Measurements from ENCODE around the gene RNU6-9. TPM values are rescaled to one million over a fixed set of nuclear protein-coding genes. Genes with fewer than 3 reads are reported as not detected.

Gene RNU6-9
- total and polyA plus RNA-seq, 2 of the 13 experiments (the other 11 are each of a cell fraction or from before 2014, with no cell fraction given) = under 0.01 TPM; not detected in 1

GRCh38 chr19:917323-918151 is 24.3 kb downstream of the RNU6-9 start, which contains the start of gene KISS1R (continued):
- TF ChIP-seq NR0B2 (CRISPR knock-in tag; IDR thresholded peaks at IDR 0.05) = no peak
- TF ChIP-seq RXRB (CRISPR knock-in tag; IDR thresholded peaks at IDR 0.05; ENCODE audit: borderline replicate concordance) = peak; percentile 52; the same call in 1 of the 2 replicates
- TF ChIP-seq ZSCAN5A (CRISPR knock-in tag; IDR thresholded peaks at IDR 0.05; ENCODE audit: borderline replicate concordance) = no peak; the same call in 1 of the 2 replicates
- peak; percentile 40; the same call in 1 of the 2 replicates for TF ChIP-seq PAXIP1 (CRISPR knock-in tag; conservative IDR thresholded peaks at IDR 0.05)
- TF ChIP-seq ZBTB1 (CRISPR knock-in tag; IDR thresholded peaks at IDR 0.05; ENCODE audit: borderline replicate concordance) = peak; percentile 59; the same call in 1 of the 2 replicates
- TF ChIP-seq KDM1A (CRISPR knock-in tag; IDR thresholded peaks at IDR 0.05) = peak; percentile 61; the same call in 1 of the 2 replicates
- peak; percentile 51; the same call in 1 of the 2 replicates for TF ChIP-seq NFAT5 (CRISPR knock-in tag; IDR thresholded peaks at IDR 0.05)
- 0 out of 2 replicates have a peak, but pooled peaks have one; percentile 45 for TF ChIP-seq ZNF775 (CRISPR knock-in tag; IDR thresholded peaks at IDR 0.05; ENCODE audit: borderline replicate concordance)
- TF ChIP-seq SMC3 (IDR thresholded peaks at IDR 0.05; ENCODE audit: low read length) = peak; percentile 35; the same call in 1 of the 2 replicates
- TF ChIP-seq SPEN (CRISPR knock-in tag; IDR thresholded peaks at IDR 0.05; ENCODE audit: low read depth) = peak; percentile 65
- TF ChIP-seq ZHX1 (CRISPR knock-in tag; IDR thresholded peaks at IDR 0.05; ENCODE audit: low read depth) = 0 out of 2 replicates have a peak, but pooled peaks have one; percentile 27
- TF ChIP-seq TSC22D2 (CRISPR knock-in tag; IDR thresholded peaks at IDR 0.05; ENCODE audit: borderline replicate concordance) = peak; percentile 77; the same call in 1 of the 2 replicates
- 0 out of 2 replicates have a peak, but pooled peaks have one; percentile 31 for TF ChIP-seq ZNF598 (CRISPR knock-in tag; IDR thresholded peaks at IDR 0.05; ENCODE audit: borderline replicate concordance)

Data from HepG2 (cell line).